Activated CD4-positive, alpha-beta T cell treated with anti-CD3 and anti-CD28 coated beads, Interleukin-2, amount 10 ng/mL, durations not matched to agents 24 days and 14 days (primary cell): ENCODE results near the gene ATG13. TPM values are rescaled to one million over a fixed set of nuclear protein-coding genes. Genes with fewer than 3 reads are reported as not detected.
"Not testable (repeated sequence)": the region's sequence is repeated elsewhere in the genome, so short reads cannot be mapped to it uniquely, and the experiment has no call there.

Source experiments
- DNase-seq: peaks from one replicate; pipeline ENCODE4 v3.0.0; 2022
- H3K27ac Mint-ChIP-seq: one replicate; pipeline ENCODE4 v1.8.0; 2022; ENCODE audit warnings: mild to moderate bottlenecking, mixed read lengths
- H3K27me3 Mint-ChIP-seq: one replicate; pipeline ENCODE4 v1.8.0; 2022; ENCODE audit warnings: mixed read lengths
- H3K36me3 Mint-ChIP-seq: one replicate; pipeline ENCODE4 v1.8.0; 2022; ENCODE audit warnings: low read depth, mild to moderate bottlenecking, mixed read lengths
- H3K4me1 Mint-ChIP-seq: one replicate; pipeline ENCODE4 v1.8.0; 2021; ENCODE audit warnings: mixed read lengths
- H3K4me3 Mint-ChIP-seq: one replicate; pipeline ENCODE4 v1.8.0; 2022; ENCODE audit warnings: mild to moderate bottlenecking, moderate library complexity, mixed read lengths
- H3K9me3 Mint-ChIP-seq: one replicate; pipeline ENCODE4 v1.8.0; 2021; ENCODE audit warnings: mixed read lengths
- intact Hi-C: fragments of 100-400 bp; cut with micrococcal nuclease; formaldehyde crosslinking; loops from one replicate; pipeline ENCODE4 v1.15.1; 2023
- total RNA-seq: library from RNA; stranded (reverse); gene quantifications from 2 replicates; pipeline ENCODE4 v1.2.3, GENCODE V29; 2022

Gene ATG13
- total RNA-seq, 1 donor from 2014 or later: 55.4 TPM

DNA sequence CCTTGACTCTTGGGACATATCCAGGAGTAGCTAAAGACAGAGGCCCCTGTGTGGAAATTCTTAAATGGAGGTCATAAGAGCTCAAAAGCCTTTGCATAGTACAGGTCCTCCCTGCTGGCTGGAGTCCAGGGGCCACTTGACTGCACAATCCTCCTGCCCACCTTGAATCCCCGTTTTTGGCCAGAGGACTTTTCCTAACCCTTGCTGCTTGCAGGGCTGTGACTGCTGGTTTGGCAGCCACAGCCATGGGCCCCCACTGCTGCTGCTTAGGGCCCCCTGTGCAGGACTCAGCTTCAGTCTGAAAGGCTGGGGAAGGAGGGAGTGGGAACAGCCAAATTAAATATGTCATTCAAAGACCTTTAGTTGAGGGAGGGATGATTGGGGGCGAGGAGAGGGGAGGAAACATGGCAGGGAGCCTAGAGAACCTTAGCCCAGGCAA lies 49.7 kb downstream of the ATG13 start:
- Mint-ChIP-seq H3K4me1 (peaks cover 23% of the 10 kb centered on the region), H3K4me3 (no peak overlapping the region), H3K9me3 (no peaks in the 10 kb centered on the region), H3K27me3 (no peaks in the 10 kb centered on the region), H3K36me3 (peaks cover 56% of the 10 kb centered on the region), H3K27ac (no peak overlapping the region)
- intact Hi-C loops: no loop called here
- no peak for DNase-seq

DNA sequence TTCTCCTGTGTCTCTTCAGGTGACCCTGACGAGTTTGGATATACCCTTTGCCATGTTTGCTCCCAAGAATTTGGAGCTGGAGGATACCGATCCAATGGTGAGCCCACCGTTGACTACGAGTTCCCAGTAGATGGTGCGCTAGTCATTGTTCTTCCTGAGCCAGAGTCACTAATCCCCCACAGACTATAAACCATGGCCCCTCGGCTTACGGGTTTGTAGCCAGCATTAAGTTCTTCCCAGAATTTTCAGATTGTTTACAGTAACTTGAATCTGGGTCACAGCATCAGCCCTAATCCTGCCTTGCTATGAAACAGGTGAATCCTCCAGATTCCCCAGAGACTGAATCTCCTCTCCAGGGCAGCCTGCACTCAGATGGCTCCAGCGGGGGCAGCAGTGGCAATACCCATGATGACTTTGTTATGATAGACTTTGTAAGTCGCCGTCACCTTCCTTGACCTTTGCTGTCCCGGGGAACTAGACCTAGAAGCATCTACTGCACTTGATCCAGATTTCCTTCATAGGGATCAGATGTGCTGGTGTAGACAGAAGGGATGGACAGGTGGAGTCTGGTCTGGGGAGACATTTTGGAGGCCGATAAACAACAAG lies 51.2 kb downstream of the ATG13 start:
- Mint-ChIP-seq H3K27ac (no peak overlapping the region), H3K9me3 (no peaks in the 10 kb centered on the region), H3K4me1 (peaks cover 29% of the 10 kb centered on the region), H3K4me3 (no peak overlapping the region), H3K27me3 (no peaks in the 10 kb centered on the region), H3K36me3 (peaks cover 60% of the 10 kb centered on the region)
- DNase-seq: no peak
- intact Hi-C loops: no loop called here

DNA sequence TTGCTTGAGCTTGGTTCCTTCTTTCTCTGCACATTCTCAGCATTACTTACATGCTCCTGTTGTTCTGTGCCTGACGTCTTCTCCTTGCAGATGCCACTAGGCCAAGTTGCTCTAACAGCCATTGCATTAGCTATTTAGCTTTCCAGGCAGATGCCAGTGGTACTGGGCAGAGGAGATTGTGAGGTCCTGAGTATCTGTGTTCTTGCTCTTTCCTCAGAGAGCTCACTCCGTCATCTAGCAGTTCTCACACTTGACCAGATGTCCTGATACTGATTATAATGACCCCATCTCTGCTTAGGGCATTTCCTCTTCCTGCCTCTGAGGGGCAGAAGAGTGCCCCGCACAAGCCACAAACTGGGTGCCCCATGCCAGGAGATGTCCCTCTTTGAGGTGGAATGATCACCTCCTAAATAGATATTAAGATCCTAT lies 52.4 kb downstream of the ATG13 start:
- Mint-ChIP-seq H3K4me3 (no peak overlapping the region), H3K4me1 (peaks cover 34% of the 10 kb centered on the region), H3K27ac (peak overlapping the region; percentile 74), H3K36me3 (peaks cover 59% of the 10 kb centered on the region), H3K9me3 (no peaks in the 10 kb centered on the region), H3K27me3 (no peaks in the 10 kb centered on the region)
- intact Hi-C loops: loop anchor here (2.0 kb wide), 1 partner anchor 31 kb away; the partner anchor contains the start of genes ARHGAP1 and ZNF408
- no peak for DNase-seq

DNA sequence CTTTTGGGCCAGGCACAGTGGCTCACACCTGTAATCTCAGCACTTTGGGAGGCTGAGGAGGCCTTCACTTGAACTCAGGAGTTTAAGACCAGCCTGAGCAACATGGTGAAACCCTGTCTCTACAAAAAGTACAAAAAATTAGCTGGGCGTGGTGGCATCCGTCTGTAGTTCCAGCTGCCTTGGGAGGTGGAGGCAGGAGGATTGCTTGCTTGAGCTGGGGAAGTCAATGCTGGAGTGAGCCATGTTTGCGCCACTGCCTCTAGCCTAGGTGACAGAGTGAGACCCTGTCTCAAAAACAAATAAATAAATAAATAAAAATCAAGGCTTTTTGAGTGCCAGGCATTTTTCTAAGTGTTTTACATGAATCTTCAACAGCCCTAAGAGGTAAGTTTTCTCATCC lies 53.2 kb downstream of the ATG13 start:
- H3K27ac Mint-ChIP-seq: peak overlapping the region; percentile 90
- not testable (repeated sequence) for DNase-seq, H3K27me3 Mint-ChIP-seq, H3K9me3 Mint-ChIP-seq, H3K4me3 Mint-ChIP-seq
- peaks cover 41% of the 10 kb centered on the region for H3K4me1 Mint-ChIP-seq
- intact Hi-C loops: loop anchor here (2.0 kb wide), 1 partner anchor 30 kb away; the partner anchor contains the start of genes ARHGAP1 and ZNF408
- peaks cover 55% of the 10 kb centered on the region for H3K36me3 Mint-ChIP-seq

DNA sequence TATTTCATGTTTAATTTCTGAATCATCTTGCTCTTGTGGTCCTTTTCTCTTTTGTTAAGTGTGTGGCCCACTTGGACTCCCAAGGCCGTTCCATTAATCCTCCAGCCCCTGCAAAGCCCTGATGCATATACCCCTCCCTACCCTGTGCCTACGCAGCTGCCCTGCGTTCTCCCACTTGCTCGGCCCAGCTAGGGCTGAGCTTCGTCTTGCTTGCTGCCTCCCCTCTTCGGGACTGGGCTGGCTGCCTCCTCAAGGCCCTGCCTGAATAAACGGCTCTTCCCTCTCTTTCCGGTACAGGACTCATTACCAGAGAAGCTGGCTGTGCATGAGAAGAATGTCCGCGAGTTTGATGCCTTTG lies 54.6 kb downstream of the ATG13 start:
- peak overlapping the region; percentile 50 for H3K4me3 Mint-ChIP-seq

DNA sequence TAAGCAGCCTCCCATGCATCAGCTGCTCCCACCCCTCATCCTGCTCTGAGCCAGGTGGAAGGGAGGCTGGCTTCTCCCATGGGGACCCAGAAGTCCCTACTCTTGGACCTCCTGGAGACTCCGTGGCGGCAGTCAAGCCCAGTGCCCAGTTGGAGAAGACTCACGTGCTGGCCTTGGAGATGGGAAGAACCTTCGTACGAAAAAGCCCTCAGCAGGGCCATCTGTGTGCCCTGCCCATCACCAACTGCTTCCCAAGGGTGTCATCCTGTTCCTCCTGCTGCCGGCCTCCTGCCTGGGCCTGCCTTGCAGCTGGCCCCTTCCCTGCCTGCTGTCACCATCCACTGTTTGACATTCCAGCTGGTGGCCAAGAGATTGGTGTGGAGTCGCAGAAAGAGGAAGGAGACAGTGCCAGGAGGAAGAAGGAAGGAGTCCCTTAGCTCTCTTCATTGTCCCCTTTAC lies 55.1 kb downstream of the ATG13 start:
- intact Hi-C loops: no loop called here
- no peaks in the 10 kb centered on the region for H3K9me3 Mint-ChIP-seq
- peak overlapping the region; percentile 79 for H3K27ac Mint-ChIP-seq
- H3K4me3 Mint-ChIP-seq: peak overlapping the region; percentile 51
- H3K4me1 Mint-ChIP-seq: peaks cover 48% of the 10 kb centered on the region
- no peaks in the 10 kb centered on the region for H3K27me3 Mint-ChIP-seq
- peaks cover 52% of the 10 kb centered on the region for H3K36me3 Mint-ChIP-seq
- DNase-seq: no peak

More for the DNA sequence above, 54.6 kb downstream of the ATG13 start:
- intact Hi-C loops: loop anchor here (2.0 kb wide), 1 partner anchor 29 kb away; the partner anchor contains the start of genes ARHGAP1 and ZNF408
- Mint-ChIP-seq H3K36me3 (peaks cover 52% of the 10 kb centered on the region), H3K4me1 (peaks cover 46% of the 10 kb centered on the region), H3K27ac (peak overlapping the region; percentile 70), H3K9me3 (no peaks in the 10 kb centered on the region), H3K27me3 (no peaks in the 10 kb centered on the region)
- no peak for DNase-seq

DNA sequence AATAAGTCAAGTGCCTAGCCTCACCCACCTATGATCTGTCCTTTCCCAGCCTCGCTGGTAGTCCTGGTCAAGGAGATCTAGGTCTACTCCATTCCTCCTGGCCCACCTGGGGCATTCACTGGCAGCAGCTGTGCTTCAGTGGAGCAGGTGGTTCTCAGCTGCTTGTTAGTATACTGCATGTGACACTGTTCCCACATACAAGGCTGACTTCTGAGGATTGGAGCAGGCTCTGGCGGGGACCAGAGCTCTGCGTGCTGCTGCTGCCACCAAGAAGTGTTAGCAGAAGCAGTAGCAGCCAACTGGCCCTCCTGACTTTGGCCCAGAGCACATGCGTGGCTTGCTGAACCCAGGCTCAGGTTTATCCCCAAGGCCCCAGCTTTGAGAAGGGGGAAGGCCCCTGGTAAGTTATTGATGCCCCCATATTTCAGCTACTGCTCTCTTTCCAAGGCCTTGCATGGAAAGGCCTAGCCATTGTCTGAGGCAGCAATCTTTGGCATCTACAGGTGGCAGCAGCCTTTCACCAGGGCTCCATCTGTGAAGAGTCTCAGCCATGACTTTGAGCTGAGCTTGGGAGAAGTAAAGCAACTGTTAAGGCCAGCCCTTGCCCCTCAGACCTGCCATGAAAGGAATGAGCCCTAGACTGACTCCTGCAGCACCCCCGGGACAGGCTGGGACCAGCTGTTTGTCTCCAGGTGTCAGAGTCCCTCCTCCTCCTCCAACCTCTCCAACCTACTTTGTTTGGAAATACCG lies 56.5 kb downstream of the ATG13 start:
- no peak for DNase-seq
- intact Hi-C loops: no loop called here
- peaks cover 50% of the 10 kb centered on the region for H3K36me3 Mint-ChIP-seq
- H3K9me3 Mint-ChIP-seq: no peaks in the 10 kb centered on the region
- H3K27me3 Mint-ChIP-seq: no peaks in the 10 kb centered on the region
- no peak overlapping the region for H3K4me3 Mint-ChIP-seq
- no peak overlapping the region for H3K27ac Mint-ChIP-seq
- H3K4me1 Mint-ChIP-seq: peaks cover 48% of the 10 kb centered on the region

DNA sequence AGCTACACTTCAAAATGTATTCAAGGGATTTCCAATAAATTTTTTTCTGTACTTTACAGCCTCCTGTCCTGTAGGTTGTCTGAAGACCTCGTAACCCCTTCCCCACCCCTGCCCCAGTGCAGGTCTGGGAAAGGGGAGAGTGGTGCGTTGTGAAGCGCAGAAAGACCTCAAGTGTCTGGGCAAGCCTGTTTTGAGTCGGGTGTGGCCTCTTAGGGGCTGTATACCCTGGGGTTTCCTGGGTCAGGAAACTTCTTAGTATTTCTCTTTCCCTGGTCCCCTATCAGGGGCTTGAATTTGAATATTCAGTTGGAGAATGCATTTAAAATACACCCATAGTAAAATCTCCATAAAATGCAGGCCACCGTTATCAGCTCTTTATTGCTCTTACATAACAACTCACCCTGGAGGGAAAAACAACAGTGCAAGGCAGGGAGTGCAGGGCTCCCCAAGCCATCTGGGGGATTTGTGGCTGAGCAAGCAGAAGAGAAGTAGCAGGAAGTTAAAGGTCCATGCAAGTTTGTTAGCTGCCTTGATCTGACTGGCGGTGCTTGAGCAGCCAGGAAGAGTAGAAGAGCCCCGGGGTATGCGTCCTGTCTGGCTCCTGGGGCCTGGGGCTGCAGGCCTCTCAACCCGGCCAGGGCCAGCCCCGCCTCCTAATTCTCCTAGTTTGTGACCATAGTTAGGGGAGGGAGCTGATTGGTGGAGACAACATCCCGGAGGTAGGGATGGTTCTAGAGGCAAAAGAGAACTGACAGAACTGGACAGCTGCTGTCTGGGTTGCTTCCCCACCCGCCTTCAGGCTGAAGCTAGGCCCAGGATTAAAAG lies 57.3 kb downstream of the ATG13 start:
- intact Hi-C loops: no loop called here
- H3K36me3 Mint-ChIP-seq: peaks cover 46% of the 10 kb centered on the region
- peak overlapping the region; percentile 67 for H3K27ac Mint-ChIP-seq
- H3K27me3 Mint-ChIP-seq: no peaks in the 10 kb centered on the region
- H3K9me3 Mint-ChIP-seq: no peaks in the 10 kb centered on the region
- peak overlapping the region; percentile 26 for H3K4me3 Mint-ChIP-seq
- H3K4me1 Mint-ChIP-seq: peaks cover 43% of the 10 kb centered on the region
- peak; percentile 74 for DNase-seq

DNA sequence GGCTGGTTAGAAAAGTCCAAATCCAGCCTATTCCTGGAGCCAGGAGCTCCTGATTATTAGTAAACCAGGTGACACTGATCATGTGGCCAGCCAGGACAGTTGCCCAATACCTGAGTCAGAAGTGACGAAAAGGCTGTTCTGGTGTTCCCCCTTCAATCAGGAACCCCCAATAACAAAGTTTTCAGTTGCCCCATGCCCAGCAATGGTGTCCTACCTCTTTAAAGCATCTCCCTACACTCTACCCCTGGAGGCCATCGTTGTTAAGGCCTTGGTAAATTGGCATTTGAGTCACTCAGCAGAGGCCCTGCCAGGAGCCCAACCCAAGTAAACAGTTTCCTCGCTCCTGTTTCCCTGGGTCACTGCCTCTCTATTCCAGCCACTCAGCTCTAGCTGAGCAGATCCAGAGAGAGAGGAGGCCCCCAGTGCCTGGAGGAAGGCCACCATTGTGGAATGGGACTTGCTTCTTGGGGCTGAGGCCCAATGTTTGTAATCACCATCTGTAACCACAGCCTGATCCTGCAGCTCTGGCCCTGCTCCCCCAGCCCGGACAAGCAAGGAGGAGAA lies 58.0 kb downstream of the ATG13 start:
- no peak overlapping the region for H3K4me3 Mint-ChIP-seq
- peaks cover 38% of the 10 kb centered on the region for H3K4me1 Mint-ChIP-seq

DNA sequence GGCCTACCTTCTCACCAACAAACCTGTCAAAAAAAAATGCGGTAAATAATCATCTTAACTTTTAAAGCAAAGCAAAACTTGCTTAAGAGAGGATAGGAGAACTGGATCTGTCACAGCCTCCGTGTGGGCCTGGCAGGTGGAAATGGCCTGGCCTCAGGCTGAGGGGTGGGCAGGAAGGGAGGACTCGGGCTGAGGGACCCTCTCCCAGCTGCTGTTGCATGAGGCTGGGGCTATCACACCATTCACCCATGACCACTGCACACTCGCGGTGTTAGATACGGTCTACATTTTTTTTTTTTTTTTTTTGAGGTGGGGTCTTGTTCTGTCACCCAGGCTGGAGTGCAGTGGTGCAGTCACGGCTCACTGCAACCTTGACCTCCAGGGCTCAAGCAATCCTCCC lies 58.6 kb downstream of the ATG13 start:
- H3K4me1 Mint-ChIP-seq: peaks cover 34% of the 10 kb centered on the region
- no peaks in the 10 kb centered on the region for H3K27me3 Mint-ChIP-seq
- H3K27ac Mint-ChIP-seq: peak overlapping the region; percentile 25
- intact Hi-C loops: no loop called here
- peaks cover 46% of the 10 kb centered on the region for H3K36me3 Mint-ChIP-seq
- no peak for DNase-seq
- no peaks in the 10 kb centered on the region for H3K9me3 Mint-ChIP-seq
- H3K4me3 Mint-ChIP-seq: no peak overlapping the region

More for the DNA sequence above, 58.0 kb downstream of the ATG13 start:
- no peak for DNase-seq
- intact Hi-C loops: no loop called here
- Mint-ChIP-seq H3K27me3 (no peaks in the 10 kb centered on the region), H3K9me3 (no peaks in the 10 kb centered on the region), H3K36me3 (peaks cover 43% of the 10 kb centered on the region), H3K27ac (peak overlapping the region; percentile 25)

DNA sequence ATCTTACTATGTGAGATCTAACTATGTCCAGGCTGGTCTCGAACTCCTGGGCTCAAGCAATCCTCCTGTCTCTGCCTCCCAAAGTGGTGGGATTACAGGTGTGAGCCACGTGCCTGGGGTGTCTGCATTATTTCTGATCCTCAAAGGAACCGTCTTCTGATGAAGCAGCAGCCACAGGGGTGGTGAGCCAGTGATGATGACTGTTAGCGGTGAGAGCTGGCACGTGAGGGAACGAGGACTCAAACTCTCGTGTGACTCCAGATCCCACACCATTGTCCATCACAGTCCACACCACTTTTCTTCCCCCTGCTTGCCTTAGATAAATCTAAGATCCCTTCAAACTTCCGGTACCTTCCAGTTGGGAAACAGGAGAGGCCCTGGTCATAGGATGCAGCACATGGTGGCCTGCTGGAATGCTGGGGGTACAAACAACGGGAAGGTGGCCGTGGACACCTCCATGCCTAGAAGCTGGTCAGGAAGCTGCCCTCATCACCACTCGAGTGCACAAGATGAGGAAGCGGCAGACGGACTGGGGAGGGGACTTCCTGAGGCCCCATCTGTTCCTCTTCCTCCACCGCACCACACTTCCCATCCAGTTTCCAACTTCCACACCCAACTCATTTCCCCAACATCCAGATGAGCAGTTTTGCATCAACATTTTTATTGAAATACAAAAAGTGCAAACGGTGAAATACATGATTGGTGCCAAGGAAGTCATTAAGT lies 59.2 kb downstream of the ATG13 start:
- Mint-ChIP-seq H3K27me3 (no peaks in the 10 kb centered on the region), H3K9me3 (no peaks in the 10 kb centered on the region), H3K27ac (no peak overlapping the region), H3K36me3 (peaks cover 42% of the 10 kb centered on the region), H3K4me3 (no peak overlapping the region), H3K4me1 (peaks cover 30% of the 10 kb centered on the region)
- intact Hi-C loops: no loop called here
- DNase-seq: no peak

DNA sequence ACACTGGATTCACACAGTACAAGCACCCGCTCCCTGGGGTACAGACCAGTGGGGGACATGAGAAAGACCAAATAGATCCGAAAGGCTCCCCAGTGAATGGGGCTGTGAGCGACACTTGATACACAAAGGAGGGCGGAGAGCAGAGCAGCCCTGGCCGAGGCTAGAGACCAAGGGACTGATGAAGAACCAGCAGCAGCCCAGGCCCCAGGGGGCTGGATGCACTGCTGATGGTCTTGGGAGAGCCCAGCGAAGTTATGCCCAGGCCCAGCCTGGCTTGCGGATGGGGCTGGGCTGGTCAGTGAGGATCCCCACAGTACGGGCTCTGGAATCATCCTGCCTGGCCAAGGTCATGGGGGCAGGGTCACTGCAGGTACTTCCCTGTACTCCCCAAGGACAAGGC lies 59.8 kb downstream of the ATG13 start:
- no peaks in the 10 kb centered on the region for H3K9me3 Mint-ChIP-seq
- H3K36me3 Mint-ChIP-seq: peaks cover 36% of the 10 kb centered on the region
- no peaks in the 10 kb centered on the region for H3K27me3 Mint-ChIP-seq
- intact Hi-C loops: no loop called here
- no peak for DNase-seq
- H3K27ac Mint-ChIP-seq: no peak overlapping the region
- H3K4me1 Mint-ChIP-seq: peaks cover 24% of the 10 kb centered on the region
- H3K4me3 Mint-ChIP-seq: no peak overlapping the region
